ENCODE measurements around the gene CHRNB1.

CHRNB1 gene

GRCh38 chr17:7426203-7426863 is 18.5 kb upstream of the CHRNB1 start:
- no peaks in the 10 kb centered on the region for H3K9me3 ChIP-seq (ENCODE audit: control insufficient read depth in 1 of 2, low read length in 2 of 2)
- H3K36me3 ChIP-seq (ENCODE audit: control insufficient read depth in 1 of 2, insufficient read depth in 2 of 2, low read length in 2 of 2), result no peaks in the 10 kb centered on the region
- no peak overlapping the region for H3K9ac ChIP-seq (ENCODE audit: low read depth in 1 of 2, low read length in 2 of 2)
- no peak overlapping the region for H3K27ac ChIP-seq (ENCODE audit: low read depth, low read length)
- peaks cover 0 to 3% of the 10 kb centered on the region in 2 donors for H3K27me3 ChIP-seq (ENCODE audit: control insufficient read depth in 1 of 2, insufficient read depth in 2 of 2, low read length in 2 of 2)
- no peaks in the 10 kb centered on the region for H3K4me1 ChIP-seq (ENCODE audit: control insufficient read depth in 1 of 2, insufficient read depth in 2 of 2, low read length in 2 of 2)
- H3K4me3 ChIP-seq (ENCODE audit: low read depth in 1 of 2, low read length in 2 of 2), result no peak overlapping the region

DNA sequence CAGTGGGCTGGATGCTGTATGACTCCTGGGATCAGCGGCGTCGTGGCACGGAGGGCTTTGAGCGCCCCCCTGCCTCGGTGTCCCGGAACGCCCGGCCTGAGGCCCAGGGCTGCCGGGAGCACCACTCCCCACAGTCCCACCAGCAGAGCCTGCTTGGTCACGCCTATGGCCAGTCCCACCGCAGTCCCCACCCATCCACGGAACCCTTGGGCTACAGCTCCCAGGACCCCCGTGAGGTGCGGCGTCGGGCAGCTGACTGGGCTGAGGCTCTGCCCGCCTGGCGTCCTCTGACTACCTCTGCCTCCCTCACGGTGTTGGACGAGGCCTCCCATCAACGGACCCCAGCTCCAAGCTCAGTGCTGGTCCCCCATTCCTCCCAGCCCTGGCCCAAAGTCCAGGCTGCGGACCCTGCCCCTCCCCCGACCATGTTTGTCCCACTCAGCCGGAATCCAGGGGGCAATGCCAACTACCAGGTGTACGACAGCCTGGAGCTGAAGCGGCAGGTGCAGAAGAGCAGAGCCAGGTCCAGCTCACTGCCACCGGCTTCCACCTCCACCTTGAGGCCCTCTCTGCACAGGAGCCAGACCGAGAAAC is 17.9 kb upstream of the CHRNB1 start:
- Histone ChIP-seq H3K27me3 (ENCODE audit: control insufficient read depth in 1 of 2, insufficient read depth in 2 of 2, low read length in 2 of 2) (peaks cover 0 to 3% of the 10 kb centered on the region in 2 donors), H3K27ac (ENCODE audit: low read depth, low read length) (no peak overlapping the region), H3K9ac (ENCODE audit: low read depth in 1 of 2, low read length in 2 of 2) (no peak overlapping the region), H3K9me3 (ENCODE audit: control insufficient read depth in 1 of 2, low read length in 2 of 2) (no peaks in the 10 kb centered on the region), H3K4me3 (ENCODE audit: low read depth in 1 of 2, low read length in 2 of 2) (no peak overlapping the region), H3K36me3 (ENCODE audit: control insufficient read depth in 1 of 2, insufficient read depth in 2 of 2, low read length in 2 of 2) (no peaks in the 10 kb centered on the region), H3K4me1 (ENCODE audit: control insufficient read depth in 1 of 2, insufficient read depth in 2 of 2, low read length in 2 of 2) (no peaks in the 10 kb centered on the region)

DNA sequence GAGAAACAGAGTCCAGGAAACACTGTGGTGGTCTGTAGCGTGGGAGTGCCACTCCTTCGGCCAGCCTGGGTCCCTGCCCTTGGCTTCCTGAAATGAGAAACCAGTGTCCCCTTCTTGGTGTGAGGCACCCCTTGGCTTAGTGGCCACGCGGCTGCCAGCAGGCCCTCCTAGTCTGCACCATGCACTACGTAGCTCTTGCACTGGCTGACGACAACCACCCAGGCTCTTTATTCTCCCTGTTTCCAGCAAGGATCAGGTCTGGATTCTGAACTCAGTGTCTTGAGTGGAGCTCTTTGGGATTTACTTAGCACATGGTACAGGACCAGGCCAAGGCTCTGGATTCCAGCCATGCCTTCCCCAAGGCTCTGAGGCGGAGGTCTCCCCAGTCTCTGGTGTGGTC is 17.3 kb upstream of the CHRNB1 start:
- Histone ChIP-seq H3K36me3 (ENCODE audit: control insufficient read depth in 1 of 2, insufficient read depth in 2 of 2, low read length in 2 of 2) (no peaks in the 10 kb centered on the region), H3K27ac (ENCODE audit: low read depth, low read length) (no peak overlapping the region), H3K9me3 (ENCODE audit: control insufficient read depth in 1 of 2, low read length in 2 of 2) (no peaks in the 10 kb centered on the region), H3K4me1 (ENCODE audit: control insufficient read depth in 1 of 2, insufficient read depth in 2 of 2, low read length in 2 of 2) (no peaks in the 10 kb centered on the region), H3K27me3 (ENCODE audit: control insufficient read depth in 1 of 2, insufficient read depth in 2 of 2, low read length in 2 of 2) (peaks cover 0 to 3% of the 10 kb centered on the region in 2 donors), H3K4me3 (ENCODE audit: low read depth in 1 of 2, low read length in 2 of 2) (no peak overlapping the region), H3K9ac (ENCODE audit: low read depth in 1 of 2, low read length in 2 of 2) (no peak overlapping the region)

- Histone ChIP-seq H3K4me1 (ENCODE audit: control insufficient read depth in 1 of 2, insufficient read depth in 2 of 2, low read length in 2 of 2) (no peaks in the 10 kb centered on the region), H3K27me3 (ENCODE audit: control insufficient read depth in 1 of 2, insufficient read depth in 2 of 2, low read length in 2 of 2) (peaks cover 0 to 2% of the 10 kb centered on the region in 2 donors), H3K4me3 (ENCODE audit: low read depth in 1 of 2, low read length in 2 of 2) (no peak within 1 kb of the TSS), H3K9me3 (ENCODE audit: control insufficient read depth in 1 of 2, low read length in 2 of 2) (no peaks in the 10 kb centered on the region), H3K36me3 (ENCODE audit: control insufficient read depth in 1 of 2, insufficient read depth in 2 of 2, low read length in 2 of 2) (no peaks in the 10 kb centered on the region), H3K27ac (ENCODE audit: low read depth, low read length) (no peak within 1 kb of the TSS), H3K9ac (ENCODE audit: low read depth in 1 of 2, low read length in 2 of 2) (no peak within 1 kb of the TSS)
Observed at GRCh38 chr17:7428557-7428956, 16.3 kb upstream of the CHRNB1 start, which contains the start of gene SPEM3. Gene SPEM3 (plus strand): TSS chr17:7428857. CDS start chr17:7428903, 46 bp downstream.

DNA sequence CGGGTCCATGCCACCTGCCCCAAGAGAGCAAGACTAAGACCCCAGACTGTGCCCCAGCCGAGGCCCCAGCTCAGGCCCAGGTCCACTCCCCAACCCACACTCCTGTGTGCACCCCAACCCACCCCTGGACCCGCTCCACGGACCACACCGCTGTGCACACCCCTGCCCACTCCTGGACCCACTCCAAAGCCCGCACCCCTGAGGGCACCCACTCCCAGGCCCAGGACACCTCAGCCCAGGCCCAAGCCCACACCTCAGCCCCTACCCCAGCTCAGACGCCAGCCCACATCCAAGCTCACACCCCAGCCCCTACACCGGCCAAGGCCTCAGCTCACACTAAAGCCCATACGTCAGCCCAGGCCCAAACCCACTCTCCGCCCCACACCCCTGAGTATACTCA is 15.1 kb upstream of the CHRNB1 start:
- Histone ChIP-seq H3K9ac (ENCODE audit: low read depth in 1 of 2, low read length in 2 of 2) (no peak overlapping the region), H3K9me3 (ENCODE audit: control insufficient read depth in 1 of 2, low read length in 2 of 2) (no peaks in the 10 kb centered on the region), H3K4me1 (ENCODE audit: control insufficient read depth in 1 of 2, insufficient read depth in 2 of 2, low read length in 2 of 2) (no peaks in the 10 kb centered on the region), H3K36me3 (ENCODE audit: control insufficient read depth in 1 of 2, insufficient read depth in 2 of 2, low read length in 2 of 2) (no peaks in the 10 kb centered on the region), H3K27ac (ENCODE audit: low read depth, low read length) (no peak overlapping the region), H3K4me3 (ENCODE audit: low read depth in 1 of 2, low read length in 2 of 2) (no peak overlapping the region), H3K27me3 (ENCODE audit: control insufficient read depth in 1 of 2, insufficient read depth in 2 of 2, low read length in 2 of 2) (no peaks in the 10 kb centered on the region)

DNA sequence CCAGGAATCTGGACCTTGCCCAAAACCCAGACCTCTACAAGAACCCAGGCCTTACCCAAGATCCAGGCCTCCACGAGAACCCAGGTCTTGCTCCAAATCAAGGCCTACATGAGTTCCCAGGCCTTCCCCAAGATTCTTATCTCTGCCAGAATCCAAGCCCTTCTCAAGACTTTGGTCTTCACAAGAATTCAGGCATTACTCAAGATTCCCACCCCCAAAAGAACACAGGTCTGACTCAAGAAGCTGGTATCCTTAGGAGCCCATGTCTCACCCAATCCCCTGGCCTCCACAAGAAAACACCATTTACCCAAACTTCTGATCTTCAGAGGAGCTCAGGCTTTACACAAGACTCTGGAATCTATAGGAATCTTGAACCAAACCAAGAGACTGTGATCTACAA is 13.6 kb upstream of the CHRNB1 start:
- H3K27me3 ChIP-seq (ENCODE audit: control insufficient read depth in 1 of 2, insufficient read depth in 2 of 2, low read length in 2 of 2), result no peaks in the 10 kb centered on the region
- no peak overlapping the region for H3K4me3 ChIP-seq (ENCODE audit: low read depth in 1 of 2, low read length in 2 of 2)
- H3K27ac ChIP-seq (ENCODE audit: low read depth, low read length), result no peak overlapping the region
- no peaks in the 10 kb centered on the region for H3K9me3 ChIP-seq (ENCODE audit: control insufficient read depth in 1 of 2, low read length in 2 of 2)
- H3K4me1 ChIP-seq (ENCODE audit: control insufficient read depth in 1 of 2, insufficient read depth in 2 of 2, low read length in 2 of 2), result peaks cover 2 to 9% of the 10 kb centered on the region in 2 donors
- H3K36me3 ChIP-seq (ENCODE audit: control insufficient read depth in 1 of 2, insufficient read depth in 2 of 2, low read length in 2 of 2), result no peaks in the 10 kb centered on the region
- no peak overlapping the region for H3K9ac ChIP-seq (ENCODE audit: low read depth in 1 of 2, low read length in 2 of 2)

DNA sequence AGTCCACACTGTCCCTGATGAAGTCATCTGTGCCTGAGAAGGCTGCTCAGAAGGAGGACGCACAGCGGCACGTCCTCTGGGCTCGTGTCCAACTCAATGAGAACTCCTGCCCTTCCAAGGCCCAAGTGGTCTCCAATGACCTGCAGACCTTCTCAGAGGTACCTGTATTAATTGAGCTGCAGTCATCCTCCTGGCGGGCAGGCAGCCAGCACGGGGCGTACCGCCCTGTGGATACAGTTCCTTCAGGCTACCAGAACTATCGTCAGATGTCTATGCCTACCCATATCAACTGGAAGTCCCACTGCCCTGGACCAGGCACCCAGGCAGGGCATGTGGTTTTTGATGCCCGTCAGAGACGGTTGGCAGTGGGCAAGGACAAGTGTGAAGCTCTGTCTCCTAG is 12.6 kb upstream of the CHRNB1 start:
- no peaks in the 10 kb centered on the region for H3K27me3 ChIP-seq (ENCODE audit: control insufficient read depth in 1 of 2, insufficient read depth in 2 of 2, low read length in 2 of 2)

DNA sequence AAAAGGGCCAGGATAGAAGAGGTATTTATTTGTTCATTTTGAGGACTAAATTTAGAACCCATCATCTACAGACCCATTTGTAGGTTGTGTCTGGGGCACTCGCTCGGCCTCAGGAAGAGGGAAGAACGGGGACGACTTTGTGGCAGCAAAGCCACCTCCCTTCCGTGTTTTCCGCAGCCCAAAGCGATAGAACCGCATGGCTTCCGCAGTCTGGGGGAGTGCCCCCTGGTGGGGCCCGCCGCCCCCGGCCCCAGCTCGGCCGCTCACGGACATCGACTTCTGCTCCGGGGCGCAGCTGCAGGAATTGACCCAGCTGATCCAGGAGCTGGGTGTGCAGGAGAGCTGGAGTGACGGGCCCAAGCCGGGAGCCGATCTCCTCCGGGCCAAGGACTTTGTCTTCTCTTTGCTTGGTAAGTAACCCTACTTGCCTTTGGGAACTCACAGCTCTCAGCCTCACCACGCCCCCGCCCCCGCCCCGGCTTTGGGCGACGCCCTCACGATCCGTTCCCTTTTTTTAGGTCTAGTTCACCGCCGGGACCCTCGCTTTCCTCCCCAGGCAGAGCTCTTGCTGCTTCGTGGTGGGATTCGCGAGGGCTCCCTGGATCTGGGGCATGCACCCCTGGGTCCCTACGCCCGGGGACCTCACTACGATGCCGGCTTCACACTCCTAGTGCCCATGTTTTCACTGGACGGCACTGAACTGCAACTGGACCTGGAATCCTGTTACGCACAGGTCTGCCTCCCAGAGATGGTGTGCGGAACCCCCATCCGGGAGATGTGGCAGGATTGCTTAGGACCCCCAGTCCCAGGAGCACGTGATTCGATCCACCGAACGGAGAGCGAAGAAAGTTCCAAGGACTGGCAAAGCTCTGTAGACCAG is 8.9 kb upstream of the CHRNB1 start:
- Histone ChIP-seq H3K27me3 (ENCODE audit: control insufficient read depth in 1 of 2, insufficient read depth in 2 of 2, low read length in 2 of 2) (peaks cover 18 to 25% of the 10 kb centered on the region in 2 donors), H3K4me1 (ENCODE audit: control insufficient read depth in 1 of 2, insufficient read depth in 2 of 2, low read length in 2 of 2) (peaks cover 36 to 38% of the 10 kb centered on the region in 2 donors), H3K9me3 (ENCODE audit: control insufficient read depth in 1 of 2, low read length in 2 of 2) (no peaks in the 10 kb centered on the region), H3K4me3 (ENCODE audit: low read depth in 1 of 2, low read length in 2 of 2) (peak overlapping the region; percentile 69 to 85), H3K27ac (ENCODE audit: low read depth, low read length) (peak overlapping the region; percentile 89), H3K36me3 (ENCODE audit: control insufficient read depth in 1 of 2, insufficient read depth in 2 of 2, low read length in 2 of 2) (no peaks in the 10 kb centered on the region), H3K9ac (ENCODE audit: low read depth in 1 of 2, low read length in 2 of 2) (peak overlapping the region; percentile 63 to 76)

More for the DNA sequence above, 12.6 kb upstream of the CHRNB1 start:
- no peak overlapping the region for H3K9ac ChIP-seq (ENCODE audit: low read depth in 1 of 2, low read length in 2 of 2)
- H3K9me3 ChIP-seq (ENCODE audit: control insufficient read depth in 1 of 2, low read length in 2 of 2), result no peaks in the 10 kb centered on the region
- peaks cover 9 to 15% of the 10 kb centered on the region in 2 donors for H3K4me1 ChIP-seq (ENCODE audit: control insufficient read depth in 1 of 2, insufficient read depth in 2 of 2, low read length in 2 of 2)
- no peaks in the 10 kb centered on the region for H3K36me3 ChIP-seq (ENCODE audit: control insufficient read depth in 1 of 2, insufficient read depth in 2 of 2, low read length in 2 of 2)
- no peak overlapping the region for H3K4me3 ChIP-seq (ENCODE audit: low read depth in 1 of 2, low read length in 2 of 2)
- no peak overlapping the region for H3K27ac ChIP-seq (ENCODE audit: low read depth, low read length)

DNA sequence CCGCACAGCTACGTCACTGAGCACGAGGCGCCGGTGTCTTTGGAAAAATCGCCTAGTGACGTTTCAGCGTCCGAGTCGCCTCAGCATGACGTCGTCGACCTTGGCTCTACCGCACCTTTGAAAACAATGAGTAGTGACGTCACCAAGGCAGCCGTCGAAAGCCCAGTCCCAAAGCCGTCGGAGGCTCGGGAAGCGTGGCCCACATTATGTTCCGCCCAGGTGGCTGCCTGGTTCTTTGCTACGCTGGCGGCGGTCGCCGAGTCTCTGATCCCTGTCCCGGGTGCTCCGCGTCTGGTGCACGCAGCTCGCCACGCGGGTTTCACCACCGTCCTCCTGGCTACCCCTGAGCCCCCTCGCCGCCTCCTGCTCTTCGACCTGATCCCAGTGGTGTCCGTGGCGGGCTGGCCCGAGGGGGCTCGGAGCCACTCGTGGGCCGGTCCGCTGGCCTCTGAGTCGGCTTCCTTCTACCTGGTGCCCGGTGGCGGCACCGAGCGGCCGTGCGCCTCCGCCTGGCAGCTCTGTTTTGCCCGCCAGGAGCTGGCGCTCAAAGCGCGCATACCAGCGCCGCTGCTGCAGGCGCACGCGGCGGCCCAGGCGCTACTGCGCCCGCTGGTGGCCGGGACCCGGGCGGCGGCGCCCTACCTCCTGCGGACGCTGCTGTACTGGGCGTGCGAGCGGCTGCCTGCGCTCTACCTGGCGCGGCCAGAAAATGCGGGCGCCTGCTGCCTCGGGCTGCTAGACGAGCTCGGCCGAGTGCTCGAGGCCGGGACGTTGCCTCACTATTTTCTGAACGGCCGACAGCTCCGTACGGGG is 8.1 kb upstream of the CHRNB1 start:
- peaks cover 27 to 33% of the 10 kb centered on the region in 2 donors for H3K27me3 ChIP-seq (ENCODE audit: control insufficient read depth in 1 of 2, insufficient read depth in 2 of 2, low read length in 2 of 2)

More for the DNA sequence above, 8.1 kb upstream of the CHRNB1 start:
- peak overlapping the region; percentile 89 for H3K27ac ChIP-seq (ENCODE audit: low read depth, low read length)
- peak overlapping the region; percentile 63 to 76 for H3K9ac ChIP-seq (ENCODE audit: low read depth in 1 of 2, low read length in 2 of 2)
- no peaks in the 10 kb centered on the region for H3K9me3 ChIP-seq (ENCODE audit: control insufficient read depth in 1 of 2, low read length in 2 of 2)
- H3K4me3 ChIP-seq (ENCODE audit: low read depth in 1 of 2, low read length in 2 of 2), result peak overlapping the region; percentile 69 to 85
- no peaks in the 10 kb centered on the region for H3K36me3 ChIP-seq (ENCODE audit: control insufficient read depth in 1 of 2, insufficient read depth in 2 of 2, low read length in 2 of 2)
- H3K4me1 ChIP-seq (ENCODE audit: control insufficient read depth in 1 of 2, insufficient read depth in 2 of 2, low read length in 2 of 2), result peaks cover 36 to 38% of the 10 kb centered on the region in 2 donors

Measured in duodenal mucosa (tissue), 2 donors.